Coronary artery (tissue), 2 donors: Measurements from ENCODE around the gene KRT73.

Source experiments
- DNase-seq: peaks from one replicate; pipeline ENCODE4 v3.0.0-alpha.2; 2017; ENCODE audit warnings: low spot score
- H3K27ac ChIP-seq, 2 donors: fragments of 200-600 bp; sonication (generic); one replicate each; pipeline ENCODE4 v1.5.1; 2016 to 2019
- H3K4me3 ChIP-seq: fragments of 200-600 bp; sonication (generic); 2 replicates; pipeline ENCODE4 v1.5.1; 2016; ENCODE audit warnings: mild to moderate bottlenecking, moderate library complexity
- TF ChIP-seq, protein P1 (sequence below): fragments of 200-600 bp; sonication (generic); IDR thresholded peaks from one replicate; pipeline ENCODE4 v1.5.1; 2019; ENCODE audit warnings: antibody characterized with exemption

Gene KRT73

DNA sequence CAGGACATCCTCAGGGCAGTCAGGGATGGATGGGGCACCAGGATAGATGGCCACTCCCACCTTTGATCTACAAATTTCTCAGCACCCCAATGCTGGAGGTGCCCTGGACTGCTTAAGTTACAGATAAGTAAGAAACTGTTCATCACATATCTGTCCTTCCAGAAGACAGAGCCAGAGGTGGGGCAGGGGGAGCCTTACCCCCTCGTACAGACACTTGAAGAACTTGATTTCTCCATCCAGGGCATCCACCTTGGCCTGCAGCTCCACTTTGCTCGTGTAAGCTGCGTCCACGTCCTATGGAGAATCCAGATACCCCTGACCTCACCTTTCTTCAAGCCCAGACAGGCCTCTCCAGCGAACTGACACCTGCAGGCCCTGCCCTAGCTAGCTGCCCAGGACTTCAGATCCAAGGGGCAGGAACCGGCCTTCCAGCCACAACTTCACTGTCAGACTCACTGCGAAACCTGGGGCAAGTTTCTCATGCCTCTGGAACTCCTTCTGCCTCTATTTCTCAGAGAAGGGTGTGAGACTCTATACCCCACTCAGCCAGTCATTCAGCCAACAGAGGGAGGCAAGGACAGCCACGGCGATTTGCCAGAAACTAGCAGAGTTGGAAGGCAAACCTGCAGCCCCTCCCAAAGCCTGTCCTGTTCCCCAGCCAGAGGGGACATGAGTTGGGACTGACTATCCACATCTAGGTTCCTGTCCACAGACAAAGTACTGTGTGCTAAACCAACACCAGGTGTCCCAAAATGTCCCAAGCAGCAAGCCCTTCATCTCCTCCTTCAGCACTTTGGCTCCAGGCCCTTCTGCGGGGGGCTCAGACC, 3.8 kb downstream of the KRT73 start:
- TF ChIP-seq, protein P1, sequence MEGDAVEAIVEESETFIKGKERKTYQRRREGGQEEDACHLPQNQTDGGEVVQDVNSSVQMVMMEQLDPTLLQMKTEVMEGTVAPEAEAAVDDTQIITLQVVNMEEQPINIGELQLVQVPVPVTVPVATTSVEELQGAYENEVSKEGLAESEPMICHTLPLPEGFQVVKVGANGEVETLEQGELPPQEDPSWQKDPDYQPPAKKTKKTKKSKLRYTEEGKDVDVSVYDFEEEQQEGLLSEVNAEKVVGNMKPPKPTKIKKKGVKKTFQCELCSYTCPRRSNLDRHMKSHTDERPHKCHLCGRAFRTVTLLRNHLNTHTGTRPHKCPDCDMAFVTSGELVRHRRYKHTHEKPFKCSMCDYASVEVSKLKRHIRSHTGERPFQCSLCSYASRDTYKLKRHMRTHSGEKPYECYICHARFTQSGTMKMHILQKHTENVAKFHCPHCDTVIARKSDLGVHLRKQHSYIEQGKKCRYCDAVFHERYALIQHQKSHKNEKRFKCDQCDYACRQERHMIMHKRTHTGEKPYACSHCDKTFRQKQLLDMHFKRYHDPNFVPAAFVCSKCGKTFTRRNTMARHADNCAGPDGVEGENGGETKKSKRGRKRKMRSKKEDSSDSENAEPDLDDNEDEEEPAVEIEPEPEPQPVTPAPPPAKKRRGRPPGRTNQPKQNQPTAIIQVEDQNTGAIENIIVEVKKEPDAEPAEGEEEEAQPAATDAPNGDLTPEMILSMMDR: no peak
- no peak overlapping the region for H3K27ac ChIP-seq
- no peak for DNase-seq

DNA sequence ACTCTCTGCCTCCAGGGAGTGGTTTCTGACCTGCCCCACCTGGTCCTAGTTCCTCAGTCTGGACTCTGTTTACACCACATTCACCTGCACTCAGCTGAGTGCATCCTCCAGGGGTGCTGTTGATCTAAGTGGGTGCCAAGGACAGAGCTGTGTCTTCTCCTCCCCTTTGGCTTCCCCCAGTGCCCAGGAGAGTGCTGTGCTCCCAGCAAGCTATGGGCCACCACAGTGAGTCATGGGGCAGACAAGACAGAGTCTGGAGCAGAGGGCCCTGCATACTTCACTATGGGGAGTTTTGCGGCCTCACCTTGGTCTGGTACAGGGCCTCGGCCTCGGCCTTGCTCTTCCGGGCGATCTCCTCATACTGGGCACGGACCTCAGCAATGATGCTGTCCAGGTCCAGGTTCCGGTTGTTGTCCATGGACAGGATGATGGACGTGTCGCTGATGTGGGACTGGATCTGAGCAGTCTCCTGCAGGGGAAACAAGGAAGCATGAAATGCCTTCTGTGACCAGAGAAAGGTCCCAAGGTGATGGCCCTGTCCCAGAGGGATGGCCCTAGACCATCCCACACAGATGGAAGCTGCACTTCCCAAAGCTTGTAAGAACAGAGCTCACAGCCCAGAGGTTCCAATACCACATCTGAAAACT, 4.9 kb downstream of the KRT73 start:
- peak; percentile 40 for DNase-seq
- TF ChIP-seq, protein P1: no peak

More for the DNA sequence above, 3.8 kb downstream of the KRT73 start:
- no peak overlapping the region for H3K4me3 ChIP-seq

DNA sequence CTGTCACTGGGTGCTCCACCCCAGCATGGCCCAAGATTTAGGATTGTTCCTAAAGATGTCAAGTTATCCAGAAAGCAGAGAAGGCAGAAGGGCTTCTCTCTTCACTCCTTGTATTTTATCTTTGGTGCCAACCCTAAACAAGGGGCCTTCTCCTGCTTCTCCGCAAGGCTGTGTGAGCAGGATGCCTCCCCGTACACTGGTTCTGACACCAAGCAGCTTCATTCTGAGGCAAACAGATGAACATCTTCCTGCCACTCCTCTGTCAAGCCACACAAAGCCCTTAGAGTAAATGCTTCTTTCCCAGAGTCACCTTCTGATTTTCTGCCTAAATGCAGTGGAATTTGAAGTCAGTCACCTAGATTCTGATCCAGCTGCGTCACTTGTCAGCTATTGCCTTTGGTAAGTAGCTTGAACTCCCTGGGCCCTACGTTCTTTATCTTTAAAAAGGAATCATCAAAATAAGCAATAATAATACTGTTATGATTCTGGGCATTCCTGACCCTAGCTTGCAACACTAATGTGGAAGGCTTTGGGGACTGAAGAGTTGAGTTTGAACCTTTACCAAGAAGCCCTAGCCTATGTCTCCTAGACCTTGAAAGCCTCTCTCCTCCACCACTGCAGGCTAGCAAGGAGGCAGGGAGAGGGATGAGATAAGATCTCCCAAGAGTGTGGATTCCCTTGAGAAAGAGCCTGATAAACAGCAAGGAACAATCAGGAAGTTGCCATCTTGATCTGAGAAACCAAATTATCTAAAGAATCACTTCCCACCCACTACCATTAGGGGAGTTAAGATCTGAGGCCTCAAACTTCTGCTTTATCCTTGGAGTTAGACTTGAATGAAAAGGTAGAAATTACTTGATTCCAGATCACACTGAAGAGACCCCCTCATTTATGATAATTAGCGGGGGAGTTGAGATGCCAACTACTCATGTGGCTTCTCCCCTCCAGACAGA, 5.7 kb downstream of the KRT73 start:
- DNase-seq: peak; percentile 12
- Histone ChIP-seq H3K4me3 (no peak overlapping the region), H3K27ac (no peak overlapping the region)
- TF ChIP-seq, protein P1: no peak

More for the DNA sequence above, 4.9 kb downstream of the KRT73 start:
- no peak overlapping the region for H3K27ac ChIP-seq
- H3K4me3 ChIP-seq: no peak overlapping the region

DNA sequence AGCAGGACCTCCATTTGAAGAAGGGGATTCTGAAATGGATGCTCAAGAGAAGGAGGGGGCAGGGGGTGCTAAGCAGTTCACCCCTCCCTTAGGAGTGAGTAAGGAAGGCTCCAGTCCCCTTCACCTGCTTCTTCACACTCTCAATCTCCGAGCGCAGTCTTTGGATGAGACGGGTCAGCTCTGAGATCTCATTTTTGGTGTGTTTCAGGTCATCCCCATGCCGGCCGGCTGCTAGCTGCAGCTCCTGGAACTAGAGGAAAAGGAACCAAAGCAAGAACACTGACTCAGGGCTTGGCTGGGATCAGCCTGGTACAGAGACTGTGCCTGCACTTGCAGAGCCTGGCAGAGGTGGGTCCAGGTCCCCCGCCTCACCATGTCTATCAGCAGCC, 7.3 kb downstream of the KRT73 start:
- TF ChIP-seq, protein P1: no peak
- Histone ChIP-seq H3K4me3 (no peak overlapping the region), H3K27ac (no peak overlapping the region)
- peak; percentile 47 for DNase-seq

DNA sequence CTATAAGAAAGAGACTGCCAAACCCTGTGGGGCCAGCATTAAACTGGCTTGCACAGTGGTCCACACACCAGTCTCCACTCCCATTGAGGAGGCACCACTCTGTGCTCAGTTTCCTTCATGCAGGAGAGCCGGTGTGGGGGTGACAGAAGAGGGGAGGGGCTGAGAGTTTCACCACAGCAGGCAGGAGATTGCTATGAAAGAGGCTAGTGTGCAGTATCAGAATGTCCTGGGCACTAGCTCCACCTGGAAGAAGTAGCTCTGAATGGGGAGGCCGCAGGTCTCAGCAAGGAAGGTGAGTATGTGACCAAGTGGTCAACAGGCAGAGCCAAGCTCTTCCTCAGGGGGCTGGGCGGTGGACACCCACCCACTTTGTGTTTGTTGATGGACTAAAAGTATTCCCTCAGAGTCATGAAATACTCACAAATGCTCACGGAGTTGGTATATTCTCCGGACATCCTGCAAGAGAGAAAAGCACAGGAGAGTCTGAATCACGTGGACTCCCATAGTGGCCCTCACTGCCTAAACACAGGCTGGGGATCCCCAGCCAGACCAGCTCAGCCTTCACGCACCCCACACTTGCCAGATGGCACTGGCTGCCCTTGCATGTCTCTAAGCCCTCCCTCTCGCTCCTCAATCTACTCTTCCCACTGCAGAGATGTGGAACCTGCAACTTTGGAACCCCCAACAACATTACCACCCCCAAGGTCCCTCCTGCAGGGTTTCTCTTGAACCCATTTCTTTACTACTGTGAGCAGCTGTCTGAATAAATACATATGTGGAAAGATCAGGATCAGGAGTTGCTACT, 9.3 kb downstream of the KRT73 start:
- peak; percentile 43 for DNase-seq

DNA sequence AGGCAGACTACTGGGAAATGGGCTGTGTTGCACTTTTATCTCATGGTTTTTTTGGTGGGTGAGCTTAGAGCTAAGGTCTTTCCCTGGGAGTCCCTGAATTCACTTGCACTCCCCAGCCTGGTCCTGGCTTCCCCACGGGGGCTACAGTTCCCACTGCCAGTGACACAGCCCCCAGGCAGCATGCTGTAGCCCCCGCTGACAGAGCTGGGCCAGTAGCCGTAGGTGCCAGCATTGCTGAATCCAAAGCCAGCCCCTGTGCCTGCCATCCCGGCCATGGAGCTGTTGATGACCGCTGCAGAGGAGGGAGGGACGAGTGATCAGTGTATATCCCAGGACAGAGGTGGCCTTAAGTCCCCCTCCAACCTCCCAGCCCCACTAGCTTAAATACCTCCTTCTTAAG, 10.2 kb downstream of the KRT73 start:
- Histone ChIP-seq H3K4me3 (no peak overlapping the region), H3K27ac (no peak overlapping the region)
- peak; percentile 66 for DNase-seq
- TF ChIP-seq, protein P1: no peak

More for the DNA sequence above, 9.3 kb downstream of the KRT73 start:
- TF ChIP-seq, protein P1: no peak
- Histone ChIP-seq H3K4me3 (no peak overlapping the region), H3K27ac (no peak overlapping the region)
